ENCODE measurements around the gene SCYGR8. TPM values are rescaled to one million over a fixed set of nuclear protein-coding genes. Genes with fewer than 3 reads are reported as not detected.

The SCYGR8 gene
- total RNA-seq, 1 donor from 2014 or later = not detected

Small RNA genes lying within 50 kb of the gene (small RNA-seq; reads per million reads assigned to genes)
- not detected for gene RNA5SP121 (ENCODE audit: low replicate concordance)
- gene SNRPGP8 (ENCODE audit: low replicate concordance) = not detected

Other genes with a start within 250 kb of the SCYGR8 start
- gene SCYGR2, start 147.0 kb upstream of the SCYGR8 start, total RNA-seq = not detected
- not detected for gene SCYGR3, start 131.1 kb upstream of the SCYGR8 start, total RNA-seq
- not detected for gene SCYGR4, start 128.4 kb upstream of the SCYGR8 start, total RNA-seq
- gene SCYGR5, start 79.1 kb upstream of the SCYGR8 start, total RNA-seq = not detected
- gene SLC19A3, start 27.9 kb upstream of the SCYGR8 start, total RNA-seq = 1.5 TPM
- not detected for gene SCYGR6, start 21.1 kb upstream of the SCYGR8 start, total RNA-seq
- not detected for gene SCYGR7, start 17.6 kb upstream of the SCYGR8 start, total RNA-seq
- gene CCL20, start 67.9 kb downstream of the SCYGR8 start, total RNA-seq = not detected
- gene DAW1, start 125.7 kb downstream of the SCYGR8 start, total RNA-seq = 1.5 TPM

Measured in temporal lobe (tissue), 2 donors.